Measurements from ENCODE around the gene TSPOAP1. TPM values are rescaled to one million over a fixed set of nuclear protein-coding genes. Genes with fewer than 3 reads are reported as not detected.

Gene TSPOAP1
- total and polyA plus RNA-seq, 2 of the 13 experiments (the other 11 are each of a cell fraction or from before 2014, with no cell fraction given): not detected

DNA sequence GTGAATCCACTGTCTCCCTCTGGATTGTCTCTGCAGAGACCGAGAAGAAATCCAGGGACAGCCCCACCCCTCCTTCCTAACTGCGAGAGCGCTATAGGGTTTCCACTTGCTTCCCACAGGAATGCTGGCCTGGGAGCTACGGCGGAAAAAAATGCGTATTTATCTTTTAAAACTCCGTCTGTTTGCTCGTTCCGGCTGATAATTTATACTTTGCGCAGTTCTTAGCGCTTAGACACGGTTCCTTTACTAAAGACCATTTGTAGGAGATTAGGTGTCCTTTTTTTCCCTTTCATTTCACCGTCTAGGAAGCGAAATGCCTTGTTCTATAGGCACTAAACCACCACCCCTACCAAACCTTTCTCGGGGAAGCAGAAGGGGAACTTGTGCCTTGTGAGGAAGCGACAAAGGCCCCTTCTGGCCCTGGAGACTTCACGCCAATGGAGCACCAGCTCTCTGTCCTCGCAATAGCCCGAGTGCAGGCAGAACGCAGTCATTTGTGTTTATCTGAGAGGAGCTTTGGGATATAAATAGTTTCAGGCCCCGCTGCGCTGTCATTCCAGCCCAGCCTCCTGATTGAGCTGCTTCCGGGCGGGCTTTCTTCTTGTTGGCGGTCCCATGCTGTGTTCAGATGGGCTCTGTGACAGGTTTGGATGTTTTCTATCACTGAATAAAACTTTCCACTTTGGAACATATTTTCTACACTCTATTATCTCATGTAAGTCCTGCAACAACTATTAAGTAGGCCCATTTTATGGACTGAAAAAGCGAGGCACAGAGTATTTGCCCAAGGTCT, 24.2 kb upstream of the TSPOAP1 start (continued):
- TF ChIP-seq, protein P1, sequence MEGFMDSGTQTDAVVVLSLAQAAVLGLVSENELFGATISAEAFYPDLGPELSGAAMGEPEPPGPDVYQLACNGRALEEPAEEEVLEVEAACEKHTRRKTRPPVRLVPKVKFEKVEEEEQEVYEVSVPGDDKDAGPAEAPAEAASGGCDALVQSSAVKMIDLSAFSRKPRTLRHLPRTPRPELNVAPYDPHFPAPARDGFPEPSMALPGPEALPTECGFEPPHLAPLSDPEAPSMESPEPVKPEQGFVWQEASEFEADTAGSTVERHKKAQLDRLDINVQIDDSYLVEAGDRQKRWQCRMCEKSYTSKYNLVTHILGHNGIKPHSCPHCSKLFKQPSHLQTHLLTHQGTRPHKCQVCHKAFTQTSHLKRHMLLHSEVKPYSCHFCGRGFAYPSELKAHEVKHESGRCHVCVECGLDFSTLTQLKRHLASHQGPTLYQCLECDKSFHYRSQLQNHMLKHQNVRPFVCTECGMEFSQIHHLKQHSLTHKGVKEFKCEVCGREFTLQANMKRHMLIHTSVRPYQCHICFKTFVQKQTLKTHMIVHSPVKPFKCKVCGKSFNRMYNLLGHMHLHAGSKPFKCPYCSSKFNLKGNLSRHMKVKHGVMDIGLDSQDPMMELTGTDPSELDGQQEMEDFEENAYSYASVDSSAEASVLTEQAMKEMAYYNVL (CRISPR knock-in tag; IDR thresholded peaks at IDR 0.05; ENCODE audit: borderline replicate concordance): peak; percentile 4; the same call in 1 of the 2 replicates
- TF ChIP-seq KMT2B (CRISPR knock-in tag; IDR thresholded peaks at IDR 0.05): no peak
- TF ChIP-seq, protein P2, sequence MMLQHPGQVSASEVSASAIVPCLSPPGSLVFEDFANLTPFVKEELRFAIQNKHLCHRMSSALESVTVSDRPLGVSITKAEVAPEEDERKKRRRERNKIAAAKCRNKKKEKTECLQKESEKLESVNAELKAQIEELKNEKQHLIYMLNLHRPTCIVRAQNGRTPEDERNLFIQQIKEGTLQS (CRISPR knock-in tag; IDR thresholded peaks at IDR 0.05): no peak
- TF ChIP-seq ZNF563 (CRISPR knock-in tag; IDR thresholded peaks at IDR 0.05): no peak
- TF ChIP-seq ZSCAN29 (CRISPR knock-in tag; conservative IDR thresholded peaks at IDR 0.05): no peak; the same call in 1 of the 2 replicates
- TF ChIP-seq, protein P3, sequence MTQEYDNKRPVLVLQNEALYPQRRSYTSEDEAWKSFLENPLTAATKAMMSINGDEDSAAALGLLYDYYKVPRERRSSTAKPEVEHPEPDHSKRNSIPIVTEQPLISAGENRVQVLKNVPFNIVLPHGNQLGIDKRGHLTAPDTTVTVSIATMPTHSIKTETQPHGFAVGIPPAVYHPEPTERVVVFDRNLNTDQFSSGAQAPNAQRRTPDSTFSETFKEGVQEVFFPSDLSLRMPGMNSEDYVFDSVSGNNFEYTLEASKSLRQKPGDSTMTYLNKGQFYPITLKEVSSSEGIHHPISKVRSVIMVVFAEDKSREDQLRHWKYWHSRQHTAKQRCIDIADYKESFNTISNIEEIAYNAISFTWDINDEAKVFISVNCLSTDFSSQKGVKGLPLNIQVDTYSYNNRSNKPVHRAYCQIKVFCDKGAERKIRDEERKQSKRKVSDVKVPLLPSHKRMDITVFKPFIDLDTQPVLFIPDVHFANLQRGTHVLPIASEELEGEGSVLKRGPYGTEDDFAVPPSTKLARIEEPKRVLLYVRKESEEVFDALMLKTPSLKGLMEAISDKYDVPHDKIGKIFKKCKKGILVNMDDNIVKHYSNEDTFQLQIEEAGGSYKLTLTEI (CRISPR knock-in tag; conservative IDR thresholded peaks at IDR 0.05): no peak
- TF ChIP-seq ZNF788 (CRISPR knock-in tag; IDR thresholded peaks at IDR 0.05; ENCODE audit: borderline replicate concordance): no peak
- TF ChIP-seq, protein P4, sequence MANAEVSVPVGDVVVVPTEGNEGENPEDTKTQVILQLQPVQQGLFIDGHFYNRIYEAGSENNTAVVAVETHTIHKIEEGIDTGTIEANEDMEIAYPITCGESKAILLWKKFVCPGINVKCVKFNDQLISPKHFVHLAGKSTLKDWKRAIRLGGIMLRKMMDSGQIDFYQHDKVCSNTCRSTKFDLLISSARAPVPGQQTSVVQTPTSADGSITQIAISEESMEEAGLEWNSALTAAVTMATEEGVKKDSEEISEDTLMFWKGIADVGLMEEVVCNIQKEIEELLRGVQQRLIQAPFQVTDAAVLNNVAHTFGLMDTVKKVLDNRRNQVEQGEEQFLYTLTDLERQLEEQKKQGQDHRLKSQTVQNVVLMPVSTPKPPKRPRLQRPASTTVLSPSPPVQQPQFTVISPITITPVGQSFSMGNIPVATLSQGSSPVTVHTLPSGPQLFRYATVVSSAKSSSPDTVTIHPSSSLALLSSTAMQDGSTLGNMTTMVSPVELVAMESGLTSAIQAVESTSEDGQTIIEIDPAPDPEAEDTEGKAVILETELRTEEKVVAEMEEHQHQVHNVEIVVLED (CRISPR knock-in tag; IDR thresholded peaks at IDR 0.05; ENCODE audit: borderline replicate concordance): no peak
- no peak for TF ChIP-seq ZNF143 (CRISPR knock-in tag; IDR thresholded peaks at IDR 0.05)
- no peak for TF ChIP-seq RAD51 (IDR thresholded peaks at IDR 0.05; ENCODE audit: borderline replicate concordance)
- TF ChIP-seq, protein P5, sequence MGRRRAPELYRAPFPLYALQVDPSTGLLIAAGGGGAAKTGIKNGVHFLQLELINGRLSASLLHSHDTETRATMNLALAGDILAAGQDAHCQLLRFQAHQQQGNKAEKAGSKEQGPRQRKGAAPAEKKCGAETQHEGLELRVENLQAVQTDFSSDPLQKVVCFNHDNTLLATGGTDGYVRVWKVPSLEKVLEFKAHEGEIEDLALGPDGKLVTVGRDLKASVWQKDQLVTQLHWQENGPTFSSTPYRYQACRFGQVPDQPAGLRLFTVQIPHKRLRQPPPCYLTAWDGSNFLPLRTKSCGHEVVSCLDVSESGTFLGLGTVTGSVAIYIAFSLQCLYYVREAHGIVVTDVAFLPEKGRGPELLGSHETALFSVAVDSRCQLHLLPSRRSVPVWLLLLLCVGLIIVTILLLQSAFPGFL (CRISPR knock-in tag; IDR thresholded peaks at IDR 0.05): no peak
- TF ChIP-seq SRF (IDR thresholded peaks at IDR 0.05; ENCODE audit: low read depth, low read length): no peak
- TF ChIP-seq, protein P6, sequence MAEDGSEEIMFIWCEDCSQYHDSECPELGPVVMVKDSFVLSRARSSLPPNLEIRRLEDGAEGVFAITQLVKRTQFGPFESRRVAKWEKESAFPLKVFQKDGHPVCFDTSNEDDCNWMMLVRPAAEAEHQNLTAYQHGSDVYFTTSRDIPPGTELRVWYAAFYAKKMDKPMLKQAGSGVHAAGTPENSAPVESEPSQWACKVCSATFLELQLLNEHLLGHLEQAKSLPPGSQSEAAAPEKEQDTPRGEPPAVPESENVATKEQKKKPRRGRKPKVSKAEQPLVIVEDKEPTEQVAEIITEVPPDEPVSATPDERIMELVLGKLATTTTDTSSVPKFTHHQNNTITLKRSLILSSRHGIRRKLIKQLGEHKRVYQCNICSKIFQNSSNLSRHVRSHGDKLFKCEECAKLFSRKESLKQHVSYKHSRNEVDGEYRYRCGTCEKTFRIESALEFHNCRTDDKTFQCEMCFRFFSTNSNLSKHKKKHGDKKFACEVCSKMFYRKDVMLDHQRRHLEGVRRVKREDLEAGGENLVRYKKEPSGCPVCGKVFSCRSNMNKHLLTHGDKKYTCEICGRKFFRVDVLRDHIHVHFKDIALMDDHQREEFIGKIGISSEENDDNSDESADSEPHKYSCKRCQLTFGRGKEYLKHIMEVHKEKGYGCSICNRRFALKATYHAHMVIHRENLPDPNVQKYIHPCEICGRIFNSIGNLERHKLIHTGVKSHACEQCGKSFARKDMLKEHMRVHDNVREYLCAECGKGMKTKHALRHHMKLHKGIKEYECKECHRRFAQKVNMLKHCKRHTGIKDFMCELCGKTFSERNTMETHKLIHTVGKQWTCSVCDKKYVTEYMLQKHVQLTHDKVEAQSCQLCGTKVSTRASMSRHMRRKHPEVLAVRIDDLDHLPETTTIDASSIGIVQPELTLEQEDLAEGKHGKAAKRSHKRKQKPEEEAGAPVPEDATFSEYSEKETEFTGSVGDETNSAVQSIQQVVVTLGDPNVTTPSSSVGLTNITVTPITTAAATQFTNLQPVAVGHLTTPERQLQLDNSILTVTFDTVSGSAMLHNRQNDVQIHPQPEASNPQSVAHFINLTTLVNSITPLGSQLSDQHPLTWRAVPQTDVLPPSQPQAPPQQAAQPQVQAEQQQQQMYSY (CRISPR knock-in tag; IDR thresholded peaks at IDR 0.05): no peak; the same call in 1 of the 2 replicates
- TF ChIP-seq LCORL (IDR thresholded peaks at IDR 0.05): no peak
- no peak for TF ChIP-seq LCORL (CRISPR knock-in tag; IDR thresholded peaks at IDR 0.05)

All from HepG2 (cell line).